Hematopoietic multipotent progenitor cell treated with erythropoietin and hydrocortisone succinate and interleukin-3 and kit ligand, for 17 days (in vitro differentiated cells): ENCODE measurements around the gene KRT12.

Experiments used
- DNase-seq: peaks from one replicate; pipeline ENCODE4 v3.0.0-alpha.2; 2015; ENCODE audit warnings: low spot score

KRT12 gene

GRCh38 chr17:40843242-40843641 is 23.8 kb downstream of the KRT12 start:
- DNase-seq: no peak

GRCh38 chr17:40841246-40841645 is 25.8 kb downstream of the KRT12 start:
- no peak for DNase-seq

GRCh38 chr17:40839194-40839593 is 27.8 kb downstream of the KRT12 start:
- DNase-seq: no peak

- no peak for DNase-seq
Measured at GRCh38 chr17:40836020-40836419, 31.0 kb downstream of the KRT12 start.

- DNase-seq: no peak
Measured at GRCh38 chr17:40833882-40834281, 33.1 kb downstream of the KRT12 start.

GRCh38 chr17:40832840-40833239 is 34.2 kb downstream of the KRT12 start:
- DNase-seq: no peak

GRCh38 chr17:40830085-40830776 is 36.8 kb downstream of the KRT12 start:
- no peak for DNase-seq

GRCh38 chr17:40828454-40829044 is 38.5 kb downstream of the KRT12 start:
- no peak for DNase-seq

GRCh38 chr17:40827746-40828453 is 39.1 kb downstream of the KRT12 start:
- DNase-seq: no peak

GRCh38 chr17:40825599-40825998 is 41.4 kb downstream of the KRT12 start:
- no peak for DNase-seq

- no peak for DNase-seq
Measured at GRCh38 chr17:40824015-40824832, 42.8 kb downstream of the KRT12 start.

- no peak for DNase-seq
Measured at GRCh38 chr17:40822132-40822812, 44.8 kb downstream of the KRT12 start, which contains the start of gene KRT10. TSS of gene KRT10 (minus strand) at chr17:40822614. CDS start at chr17:40822585, 29 bp downstream.

- no peak for DNase-seq
Measured at GRCh38 chr17:40821536-40821935, 45.5 kb downstream of the KRT12 start.

GRCh38 chr17:40820228-40820838 is 46.7 kb downstream of the KRT12 start:
- no peak for DNase-seq

GRCh38 chr17:40819528-40820125 is 47.4 kb downstream of the KRT12 start:
- DNase-seq: no peak

GRCh38 chr17:40818733-40819527 is 48.1 kb downstream of the KRT12 start:
- peak; percentile 43 for DNase-seq

GRCh38 chr17:40818343-40818732 is 48.7 kb downstream of the KRT12 start:
- DNase-seq: no peak

- DNase-seq: no peak
Measured at GRCh38 chr17:40817103-40817682, 49.8 kb downstream of the KRT12 start.

GRCh38 chr17:40816569-40816968 is 50.5 kb downstream of the KRT12 start:
- no peak for DNase-seq

- no peak for DNase-seq
Measured at GRCh38 chr17:40815381-40815780, 51.6 kb downstream of the KRT12 start.
